ENCODE results near the gene FRAS1. TPM values are rescaled to one million over a fixed set of nuclear protein-coding genes. Genes with fewer than 3 reads are reported as not detected.
"Not testable (repeated sequence)": the region's sequence is repeated elsewhere in the genome, so short reads cannot be mapped to it uniquely, and the experiment has no call there.

Gene FRAS1
- total RNA-seq, 1 donor from 2014 or later, result not detected

- intact Hi-C loops (cut with micrococcal nuclease), result no loop called here
- Mint-ChIP-seq H3K27me3 (no peaks in the 10 kb centered on the region), H3K9me3 (no peaks in the 10 kb centered on the region), H3K36me3 (ENCODE audit: low read depth) (no peaks in the 10 kb centered on the region), H3K4me3 (no peak overlapping the region), H3K27ac (no peak overlapping the region), H3K4me1 (no peaks in the 10 kb centered on the region)
- DNase-seq, result no peak
- no peak for ATAC-seq (ENCODE audit: low read depth)
- TF ChIP-seq CTCF (IDR thresholded peaks at IDR 0.05), result no peak
- POLR2A ChIA-PET, result no interaction called here
- CTCF ChIA-PET, result no interaction called here
Observed at GRCh38 chr4:78265006-78265405, 207.9 kb downstream of the FRAS1 start.

GRCh38 chr4:78267790-78268189 lies 210.7 kb downstream of the FRAS1 start:
- Mint-ChIP-seq H3K4me3 (no peak overlapping the region), H3K27me3 (no peaks in the 10 kb centered on the region), H3K9me3 (peaks cover under 1% of the 10 kb centered on the region), H3K27ac (no peak overlapping the region), H3K4me1 (no peaks in the 10 kb centered on the region), H3K36me3 (ENCODE audit: low read depth) (no peaks in the 10 kb centered on the region)
- DNase-seq, result no peak
- CTCF ChIA-PET, result no interaction called here
- TF ChIP-seq CTCF (IDR thresholded peaks at IDR 0.05), result no peak
- intact Hi-C loops (cut with micrococcal nuclease), result no loop called here
- POLR2A ChIA-PET, result no interaction called here
- ATAC-seq (ENCODE audit: low read depth), result no peak

GRCh38 chr4:78268597-78268996 lies 211.5 kb downstream of the FRAS1 start:
- DNase-seq (no peak), ATAC-seq (ENCODE audit: low read depth) (no peak)
- H3K36me3 Mint-ChIP-seq (ENCODE audit: low read depth), result no peaks in the 10 kb centered on the region
- H3K4me1 Mint-ChIP-seq, result no peaks in the 10 kb centered on the region
- no peak overlapping the region for H3K4me3 Mint-ChIP-seq
- CTCF ChIA-PET, result no interaction called here
- H3K27ac Mint-ChIP-seq, result no peak overlapping the region
- peaks cover 1% of the 10 kb centered on the region for H3K27me3 Mint-ChIP-seq
- H3K9me3 Mint-ChIP-seq, result peaks cover 2% of the 10 kb centered on the region
- intact Hi-C loops (cut with micrococcal nuclease), result no loop called here
- POLR2A ChIA-PET, result no interaction called here
- TF ChIP-seq CTCF (IDR thresholded peaks at IDR 0.05), result no peak

GRCh38 chr4:78275450-78275849 lies 218.3 kb downstream of the FRAS1 start:
- H3K4me1 Mint-ChIP-seq; H3K36me3 Mint-ChIP-seq (ENCODE audit: low read depth); POLR2A ChIA-PET; intact Hi-C loops (cut with micrococcal nuclease); DNase-seq; CTCF ChIA-PET; ATAC-seq (ENCODE audit: low read depth); H3K27ac Mint-ChIP-seq; H3K4me3 Mint-ChIP-seq; H3K9me3 Mint-ChIP-seq: not testable (repeated sequence)
- peaks cover 12% of the 10 kb centered on the region for H3K27me3 Mint-ChIP-seq

- no peak for TF ChIP-seq CTCF (IDR thresholded peaks at IDR 0.05)
Observed at GRCh38 chr4:78286281-78286680, 229.2 kb downstream of the FRAS1 start.

GRCh38 chr4:78288327-78288726 lies 231.2 kb downstream of the FRAS1 start:
- Mint-ChIP-seq H3K4me3 (no peak overlapping the region), H3K27me3 (peaks cover 4% of the 10 kb centered on the region), H3K4me1 (no peaks in the 10 kb centered on the region), H3K27ac (no peak overlapping the region), H3K9me3 (no peaks in the 10 kb centered on the region), H3K36me3 (ENCODE audit: low read depth) (no peaks in the 10 kb centered on the region)
- ATAC-seq (ENCODE audit: low read depth) (no peak), DNase-seq (no peak)
- no peak for TF ChIP-seq CTCF (IDR thresholded peaks at IDR 0.05)
- intact Hi-C loops (cut with micrococcal nuclease), result no loop called here
- POLR2A ChIA-PET, result no interaction called here
- CTCF ChIA-PET, result no interaction called here

More at GRCh38 chr4:78286281-78286680, 229.2 kb downstream of the FRAS1 start:
- POLR2A ChIA-PET, result no interaction called here
- CTCF ChIA-PET, result no interaction called here
- intact Hi-C loops (cut with micrococcal nuclease), result no loop called here
- Mint-ChIP-seq H3K9me3 (no peaks in the 10 kb centered on the region), H3K27ac (no peak overlapping the region), H3K36me3 (ENCODE audit: low read depth) (no peaks in the 10 kb centered on the region), H3K4me3 (no peak overlapping the region), H3K27me3 (peaks cover 12% of the 10 kb centered on the region), H3K4me1 (no peaks in the 10 kb centered on the region)
- ATAC-seq (ENCODE audit: low read depth) (no peak), DNase-seq (no peak)

All from activated B cell treated with CpG ODN at 0.5 μM for 24 hours (primary cell).